Psoas muscle (tissue), 8 donors: Measurements from ENCODE around the gene NME4. TPM values are rescaled to one million over a fixed set of nuclear protein-coding genes. Genes with fewer than 3 reads are reported as not detected.

Source experiments
- ATAC-seq, 4 donors: fragments of 200-7000 bp; cut with Tn5 transposase; one replicate each; pipeline ENCODE4 v1.9.1; 2020; ENCODE audit warnings: moderate library complexity in 3 of 4, mild to moderate bottlenecking in 2 of 4
- DNase-seq, 2 donors: peaks; one replicate each; pipeline ENCODE4 v3.0.0-alpha.2; 2020
- H3K27ac ChIP-seq: fragments of 200-600 bp; one replicate; pipeline ENCODE4 v1.8.0; 2022
- H3K27me3 ChIP-seq, 3 donors: fragments of 200-600 bp in 1 of 3; one replicate each; pipeline versions ENCODE4 v1.6.1 to v1.8.0; 2013 to 2022; ENCODE audit warnings: low read length in 2 of 3, mild to moderate bottlenecking in 2 of 3, moderate library complexity in 1 of 3; ENCODE audit not compliant: insufficient read depth in 3 of 3
- H3K36me3 ChIP-seq, 2 donors: fragments of 200-600 bp in 1 of 2; one replicate each; pipeline versions ENCODE4 v1.6.1 to v1.8.0; 2013 to 2022; ENCODE audit warnings: low read depth in 1 of 2, mild to moderate bottlenecking in 1 of 2, moderate library complexity in 1 of 2; ENCODE audit not compliant: insufficient read depth in 1 of 2
- H3K4me1 ChIP-seq: fragments of 200-600 bp; one replicate; pipeline ENCODE4 v1.8.0; 2022
- H3K4me3 ChIP-seq: fragments of 200-600 bp; one replicate; pipeline ENCODE4 v1.8.0; 2022; ENCODE audit warnings: mild to moderate bottlenecking
- H3K9me3 ChIP-seq: fragments of 200-600 bp; one replicate; pipeline ENCODE4 v1.8.0; 2022
- CTCF ChIP-seq: fragments of 200-600 bp; IDR thresholded peaks from one replicate; pipeline ENCODE4 v1.8.0; 2022; ENCODE audit warnings: antibody characterized with exemption
- WGBS, 3 donors: extraction: QIAGEN DNeasy Blood & Tissue Kit; methylation state at CpG; one replicate each; pipeline versions ENCODE4 v1.1.6 to v1.1.7; 2013; 5-methylcytosine and 5-hydroxymethylcytosine counted together
- intact Hi-C, 2 donors: fragments of 100-400 bp; cut with DNase I; formaldehyde crosslinking; loops; one replicate each; pipeline versions ENCODE4 v1.11.0 to v1.14.2; 2022
- polyA plus RNA-seq, 3 donors: library from polyadenylated mRNA; stranded (reverse); fragments of 200-250 nt; gene quantifications; one replicate each; pipeline ENCODE4 v1.2.3, GENCODE V29; 2013
- total RNA-seq, 4 donors: library from RNA; stranded (reverse); fragmentation: NEBNext Ultra II Directional in 2 of 4; extraction: Animal tissue kit (Norgen Biotek cat#: 25700) in 2 of 4; gene quantifications; one replicate each; pipeline versions ENCODE4 v1.2.1 to v1.2.4, GENCODE V29; 2021 to 2023
- donor health status: healthy with polysubstance abuse.
- donor health status: DM: no; HTN: no; CAD: no; lungs with moderate emphysema.
- donor health status: Bipolar disorder and iron deficiency.
- donor health status: healthy.
- donor health status: DM: yes; HTN: yes; CAD: no.
- donor health status: DM: no; HTN: no; CAD: no.
- donor health status: DM: no; HTN: no; CAD: no.
- donor health status: DM: yes; HTN: yes; CAD: no.

The NME4 gene
- total and polyA plus RNA-seq, 7 donors: 16.0 to 39.7 (median 23.1) TPM

- DNase-seq (no peak), ATAC-seq (no peak)
- H3K4me3 ChIP-seq: peak overlapping the region; percentile 76
- peaks cover 0 to 3% of the 10 kb centered on the region in 2 donors for H3K36me3 ChIP-seq
- WGBS, 3 donors: 60 to 74% (median 66%) methylated on average over 10 of the region's 10 CpGs
- H3K27me3 ChIP-seq: no peaks in the 10 kb centered on the region
- peak overlapping the region; percentile 95 for H3K27ac ChIP-seq
- peaks cover 21% of the 10 kb centered on the region for H3K4me1 ChIP-seq
- no peaks in the 10 kb centered on the region for H3K9me3 ChIP-seq
- no peak for TF ChIP-seq CTCF
- intact Hi-C loops: no loop called here
Measured at GRCh38 chr16:400061-400591, 3.1 kb downstream of the NME4 start.

GRCh38 chr16:401468-402348 lies 4.7 kb downstream of the NME4 start, which contains the start of gene DECR2:
TSS of gene DECR2 (plus strand) at chr16:401885. CDS start at chr16:401964, 79 bp downstream.
- Histone ChIP-seq H3K4me3 (peak within 1 kb of the TSS; percentile 76), H3K4me1 (peaks cover 21% of the 10 kb centered on the region), H3K36me3 (peaks cover 0 to 3% of the 10 kb centered on the region in 2 donors), H3K27me3 (no peaks in the 10 kb centered on the region), H3K27ac (peak within 1 kb of the TSS; percentile 95), H3K9me3 (no peaks in the 10 kb centered on the region)
- WGBS, 3 donors: 1% methylated on average over 59 to 91 of the region's 91 CpGs
- ATAC-seq (peak; percentile 89 to 94 (median 92)), DNase-seq (peak; percentile 98)
- peak; percentile 38 for TF ChIP-seq CTCF
- intact Hi-C loops: loop anchor here in 1 of 2 donors (2.0 kb wide), 1 partner anchor 23 kb away; the partner anchor contains the start of gene RAB11FIP3

GRCh38 chr16:404971-405486 lies 8.0 kb downstream of the NME4 start:
- Histone ChIP-seq H3K36me3 (peaks cover 0 to 8% of the 10 kb centered on the region in 2 donors), H3K4me3 (no peak overlapping the region), H3K4me1 (peaks cover 9% of the 10 kb centered on the region), H3K9me3 (no peaks in the 10 kb centered on the region), H3K27ac (no peak overlapping the region), H3K27me3 (no peaks in the 10 kb centered on the region)
- DNase-seq (no peak), ATAC-seq (no peak)
- WGBS, 3 donors: 79 to 89% (median 84%) methylated on average over 12 of the region's 12 CpGs
- intact Hi-C loops: no loop called here
- TF ChIP-seq CTCF: no peak

- no peaks in the 10 kb centered on the region for H3K9me3 ChIP-seq
- ATAC-seq (no peak), DNase-seq (no peak)
- 82 to 91% (median 87%) methylated on average over 27 of the region's 27 CpGs for WGBS, 3 donors
- peaks cover 0 to 12% of the 10 kb centered on the region in 2 donors for H3K36me3 ChIP-seq
- intact Hi-C loops: no loop called here
- no peaks in the 10 kb centered on the region for H3K27me3 ChIP-seq
- no peak overlapping the region for H3K27ac ChIP-seq
- TF ChIP-seq CTCF: no peak
- peaks cover 5% of the 10 kb centered on the region for H3K4me1 ChIP-seq
- H3K4me3 ChIP-seq: no peak overlapping the region
Measured at GRCh38 chr16:405548-406506, 8.8 kb downstream of the NME4 start.
